HG03103 (cell line): Measurements from ENCODE around the gene NBEAL1.
"Not testable (repeated sequence)": the region's sequence is repeated elsewhere in the genome, so short reads cannot be mapped to it uniquely, and the experiment has no call there.

Source experiments
- ATAC-seq: cut with Tn5 transposase; IDR thresholded peaks from one replicate; pipeline ENCODE4 v1.9.1; 2021; ENCODE audit warnings: low read depth; ENCODE audit not compliant: unreplicated experiment

NBEAL1 gene

GRCh38 chr2:203200866-203201265 lies 186.2 kb downstream of the NBEAL1 start:
- ATAC-seq = no peak

- ATAC-seq = no peak
Observed at GRCh38 chr2:203201426-203201825, 186.8 kb downstream of the NBEAL1 start.

- ATAC-seq = no peak
Observed at GRCh38 chr2:203209538-203209937, 194.9 kb downstream of the NBEAL1 start.

GRCh38 chr2:203225423-203226039 lies 210.9 kb downstream of the NBEAL1 start:
- ATAC-seq = peak; percentile 61

- not testable (repeated sequence) for ATAC-seq
Observed at GRCh38 chr2:203229674-203230073, 215.0 kb downstream of the NBEAL1 start.

- no peak for ATAC-seq
Observed at GRCh38 chr2:203237346-203238238, 222.9 kb downstream of the NBEAL1 start.

GRCh38 chr2:203238292-203238703 lies 223.6 kb downstream of the NBEAL1 start:
- ATAC-seq = no peak

DNA sequence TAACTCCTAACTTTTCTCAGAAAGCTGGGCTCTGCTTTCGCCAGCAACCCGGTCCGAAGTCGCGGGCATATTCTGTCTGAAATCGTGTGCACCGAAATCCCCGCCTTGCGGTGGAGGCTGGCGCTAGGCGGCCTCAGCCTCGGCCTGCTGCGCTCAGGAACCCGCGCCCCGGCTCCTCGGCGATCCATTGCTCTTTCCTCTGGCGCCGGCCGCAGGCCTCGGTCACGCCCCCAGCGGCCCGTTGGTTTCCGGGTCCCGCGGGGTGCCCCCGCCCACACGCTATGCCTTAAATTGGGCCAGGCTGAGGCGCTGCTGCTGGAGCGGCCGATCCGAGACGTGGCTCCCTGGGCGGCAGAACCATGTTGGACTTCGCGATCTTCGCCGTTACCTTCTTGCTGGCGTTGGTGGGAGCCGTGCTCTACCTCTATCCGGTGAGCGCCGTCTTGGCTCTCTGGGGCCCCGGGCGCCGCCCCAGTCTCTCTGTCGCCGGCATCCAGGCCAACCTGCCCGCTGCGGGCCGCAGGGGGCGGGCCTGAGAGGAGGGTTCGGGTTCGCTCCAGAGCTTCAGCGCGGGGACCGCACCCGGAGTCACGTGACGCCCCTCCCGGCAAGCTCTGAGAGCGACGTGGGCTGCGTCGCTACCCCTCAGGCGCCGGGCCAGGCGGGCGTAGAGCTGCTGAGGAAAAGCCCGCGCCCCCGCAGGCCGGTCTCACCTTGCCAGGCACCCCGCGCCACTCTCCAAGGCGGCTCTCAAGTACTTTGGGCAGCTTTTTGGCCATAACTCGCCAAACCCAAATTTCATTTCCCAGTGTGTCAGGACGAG lies 224.2 kb downstream of the NBEAL1 start, which contains the start of gene CYP20A1:
TSS of gene CYP20A1 (plus strand) at position 315 of the 823 bp plus-strand sequence. CDS start at position 360, 45 bp downstream.
- ATAC-seq = peak; percentile 79

GRCh38 chr2:203240491-203240890 lies 225.8 kb downstream of the NBEAL1 start:
- no peak for ATAC-seq

- ATAC-seq = no peak
Observed at GRCh38 chr2:203242518-203242917, 227.8 kb downstream of the NBEAL1 start.

GRCh38 chr2:203246646-203247045 lies 232.0 kb downstream of the NBEAL1 start:
- no peak for ATAC-seq

GRCh38 chr2:203252818-203253217 lies 238.1 kb downstream of the NBEAL1 start:
- ATAC-seq = no peak

GRCh38 chr2:203253422-203254095 lies 238.9 kb downstream of the NBEAL1 start:
- not testable (repeated sequence) for ATAC-seq

DNA sequence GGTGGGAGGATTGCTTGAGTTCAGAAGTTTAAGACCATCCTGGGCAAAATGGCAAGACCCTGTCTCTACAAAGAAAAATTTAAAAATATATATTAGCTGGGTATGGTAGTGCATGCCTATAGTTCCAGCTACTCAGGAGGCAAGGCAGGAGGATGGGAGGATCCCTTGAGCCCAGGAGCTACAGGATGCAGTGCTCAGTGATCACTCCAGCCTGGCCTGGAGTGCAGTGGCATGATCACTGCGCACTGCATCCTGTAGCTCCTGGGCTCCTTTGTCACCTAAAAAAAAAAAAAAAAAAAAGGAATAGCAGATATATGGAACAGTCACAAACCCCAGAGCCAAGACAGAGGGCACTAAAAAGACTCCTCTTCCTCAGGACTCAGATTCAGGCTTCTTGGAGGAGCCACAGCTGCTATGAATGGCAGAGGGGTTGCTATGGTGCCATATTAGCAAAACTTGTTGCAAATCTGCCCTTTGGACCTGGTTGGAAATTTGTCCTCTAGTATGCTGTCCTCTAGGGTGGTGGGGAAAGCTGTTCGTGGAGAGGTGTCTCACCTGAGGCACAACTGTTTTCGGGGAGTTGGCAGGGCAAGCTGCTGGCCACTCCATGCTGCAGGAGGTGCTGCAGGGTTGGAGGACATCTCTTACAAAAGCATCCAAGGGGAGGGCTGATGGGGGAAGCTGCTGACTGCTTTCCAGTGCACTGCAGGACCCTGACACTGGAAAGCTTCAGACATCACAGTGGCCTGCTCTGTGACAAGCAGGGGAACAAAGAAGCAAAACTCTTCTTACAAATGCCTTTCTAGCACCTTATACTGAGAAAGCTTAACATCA lies 246.9 kb downstream of the NBEAL1 start:
- ATAC-seq = no peak
